ENCODE measurements around the gene LACTB.
A peak's percentile ranks its signal among the peaks of the same experiment; 100 is the strongest.

The LACTB gene

GRCh38 chr15:63112871-63113270 is 8.8 kb upstream of the LACTB start:
- TF ChIP-seq, protein P1, sequence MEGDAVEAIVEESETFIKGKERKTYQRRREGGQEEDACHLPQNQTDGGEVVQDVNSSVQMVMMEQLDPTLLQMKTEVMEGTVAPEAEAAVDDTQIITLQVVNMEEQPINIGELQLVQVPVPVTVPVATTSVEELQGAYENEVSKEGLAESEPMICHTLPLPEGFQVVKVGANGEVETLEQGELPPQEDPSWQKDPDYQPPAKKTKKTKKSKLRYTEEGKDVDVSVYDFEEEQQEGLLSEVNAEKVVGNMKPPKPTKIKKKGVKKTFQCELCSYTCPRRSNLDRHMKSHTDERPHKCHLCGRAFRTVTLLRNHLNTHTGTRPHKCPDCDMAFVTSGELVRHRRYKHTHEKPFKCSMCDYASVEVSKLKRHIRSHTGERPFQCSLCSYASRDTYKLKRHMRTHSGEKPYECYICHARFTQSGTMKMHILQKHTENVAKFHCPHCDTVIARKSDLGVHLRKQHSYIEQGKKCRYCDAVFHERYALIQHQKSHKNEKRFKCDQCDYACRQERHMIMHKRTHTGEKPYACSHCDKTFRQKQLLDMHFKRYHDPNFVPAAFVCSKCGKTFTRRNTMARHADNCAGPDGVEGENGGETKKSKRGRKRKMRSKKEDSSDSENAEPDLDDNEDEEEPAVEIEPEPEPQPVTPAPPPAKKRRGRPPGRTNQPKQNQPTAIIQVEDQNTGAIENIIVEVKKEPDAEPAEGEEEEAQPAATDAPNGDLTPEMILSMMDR (conservative IDR thresholded peaks at IDR 0.05; ENCODE audit: low read depth, low read length): no peak
- no peak for DNase-seq (ENCODE audit: low read depth)
- no peak overlapping the region for H3K4me3 ChIP-seq (ENCODE audit: low read length)

DNA sequence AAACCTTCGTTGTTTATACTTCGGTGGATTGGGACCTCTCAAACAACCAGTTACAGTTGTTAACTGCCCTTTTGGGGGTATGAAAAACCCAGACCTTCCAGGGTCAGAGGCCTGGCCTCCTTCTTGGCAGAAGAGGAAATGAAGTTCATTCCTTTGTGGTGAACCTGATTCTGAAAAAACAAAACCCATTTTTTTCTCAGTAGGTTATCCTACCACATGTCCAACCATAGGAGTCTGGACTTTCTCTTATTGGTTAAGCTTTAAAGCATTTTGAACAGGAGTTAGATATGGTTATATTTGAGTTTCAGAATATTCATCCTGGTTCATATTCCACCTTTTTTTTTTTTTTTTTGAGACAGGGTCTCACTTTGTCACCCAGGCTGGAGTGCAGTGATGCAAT is 7.2 kb upstream of the LACTB start:
- no peak overlapping the region for H3K4me3 ChIP-seq (ENCODE audit: low read length)
- TF ChIP-seq, protein P1 (conservative IDR thresholded peaks at IDR 0.05; ENCODE audit: low read depth, low read length): no peak
- no peak for DNase-seq (ENCODE audit: low read depth)

- H3K4me3 ChIP-seq (ENCODE audit: low read length): no peak overlapping the region
Measured at GRCh38 chr15:63118854-63119253, 2.8 kb upstream of the LACTB start.

DNA sequence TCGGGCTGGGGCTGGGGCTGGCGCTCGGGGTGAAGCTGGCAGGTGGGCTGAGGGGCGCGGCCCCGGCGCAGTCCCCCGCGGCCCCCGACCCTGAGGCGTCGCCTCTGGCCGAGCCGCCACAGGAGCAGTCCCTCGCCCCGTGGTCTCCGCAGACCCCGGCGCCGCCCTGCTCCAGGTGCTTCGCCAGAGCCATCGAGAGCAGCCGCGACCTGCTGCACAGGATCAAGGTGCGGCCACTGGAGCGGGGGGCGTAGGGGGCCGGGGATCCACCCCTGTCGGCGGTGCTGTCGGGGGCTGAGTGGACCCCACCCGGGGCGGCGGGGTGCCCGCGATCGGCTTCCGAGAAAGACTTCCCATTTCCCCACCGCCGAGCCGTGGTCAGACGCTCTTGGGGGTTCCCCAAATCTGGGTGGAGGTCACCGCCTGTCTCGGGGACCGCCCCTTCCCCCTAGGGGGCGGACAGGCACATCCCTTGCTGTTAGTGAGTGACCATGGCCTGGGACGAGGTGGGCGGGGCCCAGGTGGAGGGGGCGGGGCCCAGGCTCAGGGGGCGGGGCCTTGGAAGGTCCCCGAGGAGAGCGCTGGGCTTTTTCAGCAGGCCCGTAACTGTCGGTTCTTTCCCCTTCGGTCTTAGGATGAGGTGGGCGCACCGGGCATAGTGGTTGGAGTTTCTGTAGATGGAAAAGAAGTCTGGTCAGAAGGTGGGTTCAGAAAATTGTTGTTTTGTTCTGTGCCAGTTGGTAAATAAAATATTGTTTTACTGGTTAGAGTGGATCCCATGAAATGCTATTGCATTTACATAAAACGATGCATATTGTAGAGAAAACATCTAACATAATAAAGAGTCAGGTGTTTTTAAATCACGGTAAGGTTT is 578 bp downstream of the LACTB start:
- DNase-seq (ENCODE audit: low read depth): no peak
- TF ChIP-seq, protein P1 (conservative IDR thresholded peaks at IDR 0.05; ENCODE audit: low read depth, low read length): peak; percentile 40

More at GRCh38 chr15:63118854-63119253, 2.8 kb upstream of the LACTB start:
- TF ChIP-seq, protein P1 (conservative IDR thresholded peaks at IDR 0.05; ENCODE audit: low read depth, low read length): no peak
- no peak for DNase-seq (ENCODE audit: low read depth)

GRCh38 chr15:63124506-63124905 is 2.8 kb downstream of the LACTB start:
- no peak overlapping the region for H3K4me3 ChIP-seq (ENCODE audit: low read length)
- DNase-seq (ENCODE audit: low read depth): no peak
- TF ChIP-seq, protein P1 (conservative IDR thresholded peaks at IDR 0.05; ENCODE audit: low read depth, low read length): no peak

More for the DNA sequence above, 578 bp downstream of the LACTB start:
- peak overlapping the region; percentile 75 for H3K4me3 ChIP-seq (ENCODE audit: low read length)

DNA sequence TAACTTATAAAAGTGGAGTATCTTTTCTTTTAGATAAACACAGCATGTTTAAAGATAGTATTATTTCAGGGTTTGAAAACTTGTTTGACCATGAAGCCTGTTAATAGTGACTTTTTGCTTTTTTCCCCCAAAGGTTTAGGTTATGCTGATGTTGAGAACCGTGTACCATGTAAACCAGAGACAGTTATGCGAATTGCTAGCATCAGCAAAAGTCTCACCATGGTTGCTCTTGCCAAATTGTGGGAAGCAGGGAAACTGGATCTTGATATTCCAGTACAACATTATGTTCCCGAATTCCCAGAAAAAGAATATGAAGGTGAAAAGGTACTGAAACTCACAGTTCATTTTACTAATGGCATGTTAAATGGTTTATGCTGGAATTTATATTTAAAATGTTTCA is 5.1 kb downstream of the LACTB start:
- DNase-seq (ENCODE audit: low read depth): no peak
- TF ChIP-seq, protein P1 (conservative IDR thresholded peaks at IDR 0.05; ENCODE audit: low read depth, low read length): no peak

DNA sequence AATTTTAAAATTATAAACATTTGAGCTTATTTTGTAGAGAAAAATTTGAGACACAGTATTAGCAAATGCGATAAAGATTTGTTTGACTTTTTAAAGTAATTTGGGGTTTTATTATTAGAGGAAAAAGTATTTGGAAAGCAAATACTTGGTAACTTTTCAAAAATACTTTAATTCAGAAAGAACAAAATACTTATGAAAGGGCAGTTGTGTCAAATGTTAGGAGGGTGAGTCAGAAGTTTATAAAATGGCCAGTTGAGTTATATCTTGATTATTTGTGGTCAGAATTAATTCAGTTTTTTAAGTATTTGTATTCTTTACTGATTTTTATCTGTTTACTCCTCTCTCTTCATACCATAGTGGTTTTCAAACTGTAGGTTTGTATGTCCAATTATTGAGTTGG is 12.1 kb downstream of the LACTB start:
- TF ChIP-seq, protein P1 (conservative IDR thresholded peaks at IDR 0.05; ENCODE audit: low read depth, low read length): no peak
- DNase-seq (ENCODE audit: low read depth): no peak
- H3K4me3 ChIP-seq (ENCODE audit: low read length): no peak overlapping the region

More for the DNA sequence above, 5.1 kb downstream of the LACTB start:
- H3K4me3 ChIP-seq (ENCODE audit: low read length): no peak overlapping the region
